Retinal pigment epithelial cell (primary cell): ENCODE results near the gene MMS22L.
"Not testable (repeated sequence)": the region's sequence is repeated elsewhere in the genome, so short reads cannot be mapped to it uniquely, and the experiment has no call there.

Experiments used
- DNase-seq: peaks from one replicate; pipeline ENCODE4 v3.0.0-alpha.2; 2010; ENCODE audit warnings: low read depth
- H3K4me3 ChIP-seq: 2 replicates; pipeline ENCODE4 v1.5.1; 2011; ENCODE audit warnings: mild to moderate bottlenecking, low read length, control low read depth, moderate library complexity
- CTCF ChIP-seq: conservative IDR thresholded peaks from 2 replicates; pipeline ENCODE4 v1.5.1; 2011; ENCODE audit warnings: low read depth, low read length, control low read depth, inconsistent platforms

The MMS22L gene

DNA sequence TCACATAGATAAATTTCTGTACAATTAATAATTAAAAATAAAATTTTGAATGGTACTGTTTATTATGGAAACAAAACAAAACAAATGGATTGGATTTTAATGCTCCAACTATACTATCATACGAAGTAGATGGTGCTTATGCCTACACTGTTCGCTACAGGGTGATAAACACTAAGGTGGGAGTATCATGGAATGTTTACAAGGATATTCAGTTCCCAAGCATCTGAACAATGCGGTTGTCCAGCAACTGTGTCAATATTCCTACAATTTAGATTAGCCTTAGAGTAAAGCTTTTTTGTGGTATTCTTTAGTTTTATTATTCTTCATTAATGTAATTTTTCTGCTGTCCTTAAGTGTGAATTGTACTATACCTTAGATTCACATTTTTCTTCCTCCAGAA lies 105.1 kb downstream of the MMS22L start:
- H3K4me3 ChIP-seq = no peak overlapping the region
- no peak for TF ChIP-seq CTCF
- DNase-seq = no peak

GRCh38 chr6:97176468-97176867 lies 106.5 kb downstream of the MMS22L start:
- no peak for TF ChIP-seq CTCF
- no peak overlapping the region for H3K4me3 ChIP-seq
- no peak for DNase-seq

GRCh38 chr6:97175806-97176205 lies 107.2 kb downstream of the MMS22L start:
- TF ChIP-seq CTCF = no peak

DNA sequence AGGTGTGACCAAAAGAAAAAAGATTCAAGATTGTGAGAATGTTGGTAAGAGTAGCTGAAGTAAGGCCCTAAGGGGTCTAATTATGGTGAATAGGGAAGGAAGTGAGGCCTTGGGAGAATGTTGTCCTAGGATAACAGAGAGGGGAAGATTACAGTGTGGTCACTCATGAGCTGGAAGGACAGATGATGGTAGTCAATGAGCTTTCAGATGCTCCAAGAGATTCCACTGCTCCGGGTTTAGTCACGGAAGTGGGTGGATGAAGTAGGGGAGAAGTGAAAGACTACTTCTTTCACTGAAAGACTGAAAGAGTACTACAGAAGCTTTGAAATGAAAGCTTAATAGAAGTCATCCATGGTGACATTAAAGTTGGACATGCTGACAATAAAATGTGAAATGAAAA lies 108.5 kb downstream of the MMS22L start:
- no peak overlapping the region for H3K4me3 ChIP-seq
- DNase-seq = no peak
- TF ChIP-seq CTCF = no peak

More at GRCh38 chr6:97175806-97176205, 107.2 kb downstream of the MMS22L start:
- no peak for DNase-seq
- no peak overlapping the region for H3K4me3 ChIP-seq

- DNase-seq = no peak
- no peak overlapping the region for H3K4me3 ChIP-seq
- TF ChIP-seq CTCF = no peak
These were observed 122.7 kb downstream of the MMS22L start for GRCh38 chr6:97160280-97160679.

- not testable (repeated sequence) for H3K4me3 ChIP-seq, DNase-seq
These were observed 127.6 kb downstream of the MMS22L start for GRCh38 chr6:97155447-97155846.

- H3K4me3 ChIP-seq = no peak overlapping the region
- no peak for DNase-seq
- no peak for TF ChIP-seq CTCF
These were observed 129.0 kb downstream of the MMS22L start for GRCh38 chr6:97154015-97154414.

DNA sequence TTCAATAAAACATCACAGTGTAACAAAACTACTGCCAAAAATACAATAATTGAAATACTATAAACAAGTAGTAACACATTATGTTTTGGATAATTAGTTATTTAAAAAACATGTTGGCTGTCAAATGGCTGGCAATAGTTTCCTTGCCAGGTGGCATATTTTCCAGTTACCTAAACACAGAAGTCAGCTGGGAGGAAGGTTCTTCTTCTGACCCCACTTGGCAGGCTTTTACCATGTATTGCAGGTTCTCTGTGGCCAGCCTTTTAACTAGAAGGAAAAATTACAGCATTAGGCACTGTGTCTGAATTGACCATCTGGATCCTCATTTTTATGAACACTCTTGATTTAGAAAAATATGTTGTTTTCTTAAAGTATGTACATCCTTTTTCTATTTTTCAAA lies 131.4 kb downstream of the MMS22L start:
- no peak overlapping the region for H3K4me3 ChIP-seq
- no peak for DNase-seq
- TF ChIP-seq CTCF = no peak
